Brain pericyte (primary cell): Measurements from ENCODE around the gene PARP9.

ENCODE experiments used
- DNase-seq: peaks from one replicate; pipeline ENCODE4 v3.0.0-alpha.2; 2012; ENCODE audit warnings: low read depth, low spot score

Gene PARP9

DNA sequence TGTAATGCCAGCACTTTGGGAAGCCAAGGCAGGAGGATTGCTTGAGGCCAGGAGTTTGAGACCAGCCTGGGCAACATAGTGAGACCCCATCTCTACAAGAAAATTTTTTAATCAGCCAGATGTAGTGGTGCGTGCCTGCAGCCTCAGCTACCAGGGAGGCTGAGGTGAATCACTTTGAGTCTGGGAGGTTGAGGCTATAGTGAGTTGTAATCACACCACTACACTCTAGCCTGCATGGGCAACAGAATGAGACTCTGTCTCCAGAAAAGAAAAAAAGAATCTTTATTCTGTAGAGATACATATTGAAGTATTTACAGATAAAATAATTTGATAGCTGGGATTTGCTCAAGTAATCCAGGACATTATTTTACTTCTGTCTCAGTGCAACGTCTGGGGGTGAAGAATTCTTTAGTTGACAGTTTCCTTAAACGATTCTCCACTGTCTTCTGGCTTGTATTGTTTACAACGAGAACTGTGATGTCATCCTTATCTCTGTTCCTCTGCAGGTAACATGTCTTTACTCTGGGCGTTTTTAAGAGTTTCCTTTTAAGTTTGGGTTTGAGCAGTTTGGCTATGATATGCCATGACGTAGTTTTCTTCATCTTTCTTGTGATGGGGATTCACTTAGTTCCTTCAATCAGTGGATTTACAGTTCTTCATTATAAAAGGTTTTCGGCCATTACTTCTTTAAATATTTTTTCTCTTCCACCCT lies 75.7 kb downstream of the PARP9 start:
- no peak for DNase-seq

DNA sequence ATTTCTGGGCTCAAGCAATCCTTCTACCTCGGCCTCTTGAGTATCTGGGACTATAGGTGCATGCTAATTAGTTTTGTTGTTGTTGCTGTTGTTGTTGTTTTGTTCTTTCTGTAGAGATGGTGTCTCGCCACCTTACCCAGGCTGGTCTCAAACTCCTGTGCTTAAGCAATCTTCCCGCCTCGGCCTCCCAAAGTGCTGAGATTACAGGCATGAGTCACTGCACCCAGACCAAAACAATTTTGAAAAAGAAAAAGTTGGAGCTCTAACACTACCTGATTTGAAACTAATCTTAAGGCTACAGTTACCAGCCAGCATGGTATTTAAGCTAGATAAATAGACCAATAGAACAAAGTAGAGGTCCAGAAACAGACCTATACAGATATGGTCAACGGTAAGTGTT lies 79.1 kb downstream of the PARP9 start:
- DNase-seq, result no peak

DNA sequence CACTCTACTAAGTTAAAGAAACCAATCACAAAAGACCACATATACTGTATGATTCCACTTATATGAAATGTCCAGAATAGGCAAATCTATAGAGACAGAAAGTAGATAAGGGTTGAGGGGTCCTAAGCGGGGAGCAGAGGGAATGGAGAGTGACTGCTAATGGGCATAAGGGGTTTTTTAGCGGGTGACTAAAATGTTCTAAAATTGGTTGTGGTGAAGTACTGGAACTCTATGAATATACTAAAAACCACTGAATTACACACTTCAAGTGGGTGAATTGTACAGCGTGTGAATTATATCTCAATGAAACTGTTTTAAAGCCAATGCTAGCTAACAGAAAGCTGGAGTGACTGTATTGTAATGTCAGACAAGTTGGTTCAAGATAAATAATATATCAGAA lies 82.7 kb downstream of the PARP9 start:
- DNase-seq, result no peak
